NK-92 (cell line): ENCODE measurements around the gene LRRC34.
A peak's percentile ranks its signal among the peaks of the same experiment; 100 is the strongest.

ENCODE experiments used
- DNase-seq: peaks from one replicate; lab custom pipeline; 2025; ENCODE audit not compliant: unreplicated experiment; lab: John Stamatoyannopoulos, UW

LRRC34 gene

GRCh38 chr3:169815590-169816150, 3.0 kb upstream of the LRRC34 start:
- DNase-seq: no peak

GRCh38 chr3:169813757-169814517, 1.2 kb upstream of the LRRC34 start:
- DNase-seq: no peak

- DNase-seq: no peak
These were observed 574 bp upstream of the LRRC34 start for GRCh38 chr3:169813278-169813677.

- DNase-seq: no peak
These were observed 923 bp downstream of the LRRC34 start for GRCh38 chr3:169811631-169812331.

- no peak for DNase-seq
These were observed 3.4 kb downstream of the LRRC34 start for GRCh38 chr3:169809230-169809795.

- no peak for DNase-seq
These were observed 8.0 kb downstream of the LRRC34 start for GRCh38 chr3:169804681-169805080.

- DNase-seq: no peak
These were observed 20.3 kb downstream of the LRRC34 start for GRCh38 chr3:169792359-169792758.

- no peak for DNase-seq
These were observed 21.8 kb downstream of the LRRC34 start for GRCh38 chr3:169790687-169791429.

GRCh38 chr3:169790219-169790618, 22.5 kb downstream of the LRRC34 start:
- DNase-seq: no peak

GRCh38 chr3:169787791-169788190, 24.9 kb downstream of the LRRC34 start:
- no peak for DNase-seq

GRCh38 chr3:169787120-169787519, 25.6 kb downstream of the LRRC34 start:
- no peak for DNase-seq

- no peak for DNase-seq
These were observed 31.4 kb downstream of the LRRC34 start for GRCh38 chr3:169781209-169781855.

- no peak for DNase-seq
These were observed 32.0 kb downstream of the LRRC34 start for GRCh38 chr3:169780742-169781141.

GRCh38 chr3:169777822-169778221, 34.9 kb downstream of the LRRC34 start:
- no peak for DNase-seq

- DNase-seq: no peak
These were observed 38.5 kb downstream of the LRRC34 start for GRCh38 chr3:169774186-169774585.

GRCh38 chr3:169772897-169773816, 39.5 kb downstream of the LRRC34 start, which contains the start of gene MYNN:
Gene MYNN, plus strand, starts transcription at chr3:169773396. Its CDS starts 900 bp downstream, at chr3:169774296.
- DNase-seq: peak; percentile 12

- peak; percentile 41 for DNase-seq
These were observed 40.3 kb downstream of the LRRC34 start for GRCh38 chr3:169772305-169772896.

- DNase-seq: no peak
These were observed 41.0 kb downstream of the LRRC34 start for GRCh38 chr3:169771497-169772304.
